DLD1 (cell line): ENCODE results near the gene ZNFX1.
"Not testable (repeated sequence)": the region's sequence is repeated elsewhere in the genome, so short reads cannot be mapped to it uniquely, and the experiment has no call there.

Experiments
- in situ Hi-C: cut with HindIII; loops from 2 replicates; pipeline ENCODE4 v1.10.0; 2017; ENCODE audit warnings: low sequenced_read_pairs

Gene ZNFX1

GRCh38 chr20:49278036-49278817 is at the start of gene ZNFX1:
ZNFX1 (minus strand) TSS chr20:49278057; CDS start chr20:49275839, 2,218 bp downstream.
- in situ Hi-C loops: no loop called here

- in situ Hi-C loops: loop anchor here (10.0 kb wide), 1 partner anchor 169 kb away; no protein-coding TSS in a partner anchor
Observed at GRCh38 chr20:49326026-49326425, 48.2 kb upstream of the ZNFX1 start.

- in situ Hi-C loops: loop anchor here (10.0 kb wide), 1 partner anchor 170 kb away; no protein-coding TSS in a partner anchor
Observed at GRCh38 chr20:49324306-49324705, 46.4 kb upstream of the ZNFX1 start.

- in situ Hi-C loops: loop anchor here (10.0 kb wide), 1 partner anchor 171 kb away; no protein-coding TSS in a partner anchor
Observed at GRCh38 chr20:49323622-49324238, 45.9 kb upstream of the ZNFX1 start.

- in situ Hi-C loops: loop anchor here (10.0 kb wide), 1 partner anchor 174 kb away; no protein-coding TSS in a partner anchor
Observed at GRCh38 chr20:49320460-49320859, 42.6 kb upstream of the ZNFX1 start.

GRCh38 chr20:49319208-49319809 is 41.5 kb upstream of the ZNFX1 start:
- in situ Hi-C loops: no loop called here

GRCh38 chr20:49318430-49319207 is 40.8 kb upstream of the ZNFX1 start:
- in situ Hi-C loops: no loop called here

- in situ Hi-C loops: no loop called here
Observed at GRCh38 chr20:49318091-49318429, 40.2 kb upstream of the ZNFX1 start.

- in situ Hi-C loops: no loop called here
Observed at GRCh38 chr20:49316704-49317103, 38.8 kb upstream of the ZNFX1 start.

GRCh38 chr20:49315580-49315979 is 37.7 kb upstream of the ZNFX1 start:
- in situ Hi-C loops: no loop called here

GRCh38 chr20:49314052-49314451 is 36.2 kb upstream of the ZNFX1 start:
- in situ Hi-C loops: not testable (repeated sequence)

- in situ Hi-C loops: no loop called here
Observed at GRCh38 chr20:49313283-49313682, 35.4 kb upstream of the ZNFX1 start.

- in situ Hi-C loops: no loop called here
Observed at GRCh38 chr20:49312661-49313060, 34.8 kb upstream of the ZNFX1 start.

GRCh38 chr20:49310705-49311104 is 32.8 kb upstream of the ZNFX1 start:
- in situ Hi-C loops: no loop called here

GRCh38 chr20:49308875-49309274 is 31.0 kb upstream of the ZNFX1 start:
- in situ Hi-C loops: no loop called here

- in situ Hi-C loops: no loop called here
Observed at GRCh38 chr20:49306903-49307620, 29.2 kb upstream of the ZNFX1 start.

- in situ Hi-C loops: no loop called here
Observed at GRCh38 chr20:49303065-49303552, 25.3 kb upstream of the ZNFX1 start.

- in situ Hi-C loops: no loop called here
Observed at GRCh38 chr20:49297605-49298530, 20.0 kb upstream of the ZNFX1 start.

- in situ Hi-C loops: not testable (repeated sequence)
Observed at GRCh38 chr20:49294002-49294654, 16.3 kb upstream of the ZNFX1 start.
